Erythroblast (primary cell): ENCODE data around the gene CTSS.
"Not testable (repeated sequence)": the region's sequence is repeated elsewhere in the genome, so short reads cannot be mapped to it uniquely, and the experiment has no call there.

Source experiments
- DNase-seq, 2 experiments: peaks; one replicate each; lab custom pipeline; 2025; lab: John Stamatoyannopoulos, UW
- GATA1 ChIP-seq: IDR thresholded peaks from 2 replicates; pipeline ENCODE4 v1.6.1; 2011; ENCODE audit warnings: low read depth, mild to moderate bottlenecking, control low read depth, low read length, moderate library complexity
- POLR2A ChIP-seq: IDR thresholded peaks from 2 replicates; pipeline ENCODE4 v1.6.1; 2011; ENCODE audit warnings: mild to moderate bottlenecking, low read length

The CTSS gene

GRCh38 chr1:150760013-150760412, 5.6 kb downstream of the CTSS start:
- DNase-seq, result no peak
- TF ChIP-seq GATA1 (no peak), POLR2A (no peak)

- DNase-seq, result no peak
- TF ChIP-seq GATA1 (no peak), POLR2A (no peak)
Observed at GRCh38 chr1:150753416-150753815, 12.2 kb downstream of the CTSS start.

- DNase-seq, result no peak
- TF ChIP-seq POLR2A, result no peak
- TF ChIP-seq GATA1, result no peak
Observed at GRCh38 chr1:150751443-150751842, 14.1 kb downstream of the CTSS start.

GRCh38 chr1:150749720-150750311, 15.8 kb downstream of the CTSS start:
- no peak for DNase-seq
- TF ChIP-seq GATA1 (no peak), POLR2A (no peak)

- TF ChIP-seq POLR2A (no peak), GATA1 (no peak)
- DNase-seq, result peak; percentile 30 to 74
Observed at GRCh38 chr1:150748878-150749719, 16.5 kb downstream of the CTSS start.

GRCh38 chr1:150730130-150730721, 35.4 kb downstream of the CTSS start:
- DNase-seq, result no peak
- TF ChIP-seq GATA1 (no peak), POLR2A (no peak)

- no peak for TF ChIP-seq POLR2A
- no peak for TF ChIP-seq GATA1
- DNase-seq, result no peak
Observed at GRCh38 chr1:150724336-150724735, 41.2 kb downstream of the CTSS start.

GRCh38 chr1:150720703-150721102, 44.9 kb downstream of the CTSS start, which contains the start of gene HORMAD1:
Gene HORMAD1 (minus strand): TSS chr1:150720895. CDS start chr1:150719505, 1,390 bp downstream.
- TF ChIP-seq GATA1 (no peak), POLR2A (no peak)
- no peak for DNase-seq

GRCh38 chr1:150720098-150720497, 45.5 kb downstream of the CTSS start:
- no peak for TF ChIP-seq GATA1
- no peak for TF ChIP-seq POLR2A
- no peak for DNase-seq

- DNase-seq, result no peak
- TF ChIP-seq GATA1 (no peak), POLR2A (no peak)
Observed at GRCh38 chr1:150718225-150718891, 47.2 kb downstream of the CTSS start.

- not testable (repeated sequence) for DNase-seq
Observed at GRCh38 chr1:150709031-150709430, 56.5 kb downstream of the CTSS start.

- DNase-seq, result no peak
Observed at GRCh38 chr1:150708595-150708994, 57.0 kb downstream of the CTSS start.

GRCh38 chr1:150706091-150706490, 59.5 kb downstream of the CTSS start:
- no peak for DNase-seq
- TF ChIP-seq POLR2A, result no peak
- no peak for TF ChIP-seq GATA1

More at GRCh38 chr1:150708595-150708994, 57.0 kb downstream of the CTSS start:
- TF ChIP-seq POLR2A (no peak), GATA1 (no peak)

GRCh38 chr1:150703427-150703826, 62.2 kb downstream of the CTSS start:
- TF ChIP-seq GATA1 (no peak), POLR2A (no peak)
- DNase-seq, result no peak
